Hematopoietic multipotent progenitor cell treated with erythropoietin and hydrocortisone succinate and interleukin-3 and kit ligand, for 8 days (in vitro differentiated cells): ENCODE data around the gene LPAR3.

Source experiments
- DNase-seq: peaks from one replicate; pipeline ENCODE4 v3.0.0-alpha.2; 2015

LPAR3 gene

DNA sequence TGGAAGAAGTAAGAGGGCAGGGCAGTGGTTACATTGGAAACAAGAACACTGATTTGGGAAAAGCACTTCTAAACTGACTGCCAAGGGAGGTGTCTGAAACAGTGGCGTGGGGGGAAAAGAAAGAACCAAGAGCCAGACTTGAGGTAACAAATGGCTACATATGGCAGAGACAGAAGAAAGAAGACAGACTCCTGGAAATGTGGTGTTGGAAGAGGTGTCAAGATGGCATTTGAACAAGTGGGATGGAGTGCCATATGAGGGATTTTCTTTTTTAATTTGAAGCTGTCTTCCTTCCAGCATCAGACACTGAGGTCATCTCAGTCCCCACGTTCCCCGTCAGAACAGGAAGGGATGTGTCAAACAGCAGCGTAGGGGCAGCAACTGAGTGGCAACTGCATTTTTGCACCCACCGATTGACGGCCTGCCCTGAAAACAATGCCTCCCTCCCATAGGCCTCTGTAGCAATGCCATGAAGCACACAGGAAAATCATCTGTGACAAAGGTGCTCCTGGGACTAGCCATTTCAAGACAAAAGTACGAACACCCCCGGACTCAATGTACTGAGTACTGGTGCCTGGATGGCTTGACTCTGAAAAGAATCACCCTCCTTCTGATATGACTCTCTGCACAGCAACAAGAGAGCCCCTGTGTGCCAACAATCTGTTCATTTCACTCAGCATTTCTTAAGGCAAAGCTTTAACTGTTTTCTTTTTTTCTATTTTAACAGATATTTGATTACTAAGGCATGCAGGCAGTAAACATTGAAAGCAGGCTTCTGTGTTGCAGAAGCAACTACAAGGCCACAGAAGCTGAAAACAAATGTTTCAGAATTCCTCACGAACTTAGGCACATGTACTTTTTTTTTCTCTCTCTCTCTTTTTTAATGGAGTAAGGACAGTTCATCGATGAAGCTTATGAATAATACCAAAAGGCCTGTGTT is 37.0 kb downstream of the LPAR3 start:
- no peak for DNase-seq

- no peak for DNase-seq
Measured at GRCh38 chr1:84855168-84855567, 37.8 kb downstream of the LPAR3 start.

- DNase-seq = peak; percentile 3
Measured at GRCh38 chr1:84853741-84854721, 39.0 kb downstream of the LPAR3 start.

DNA sequence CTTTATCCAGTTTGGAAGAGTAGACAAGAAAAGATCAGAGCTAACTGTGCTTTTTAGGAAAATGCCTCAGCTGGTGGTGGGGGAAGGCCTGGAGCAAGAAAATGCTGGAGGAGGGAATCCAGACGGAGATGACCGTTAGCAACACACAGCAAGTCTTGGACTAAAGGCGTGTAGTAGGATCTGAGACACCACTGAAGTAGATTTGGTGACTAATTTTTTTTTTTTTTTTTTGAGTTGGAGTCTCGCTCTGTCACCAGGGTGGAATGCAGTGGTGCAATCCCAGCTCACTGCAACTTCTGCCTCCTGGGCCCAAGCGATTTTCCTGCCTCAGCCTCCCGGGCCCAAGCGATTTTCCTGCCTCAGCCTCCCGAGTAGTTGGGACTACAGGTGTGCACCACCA is 41.2 kb downstream of the LPAR3 start:
- no peak for DNase-seq

DNA sequence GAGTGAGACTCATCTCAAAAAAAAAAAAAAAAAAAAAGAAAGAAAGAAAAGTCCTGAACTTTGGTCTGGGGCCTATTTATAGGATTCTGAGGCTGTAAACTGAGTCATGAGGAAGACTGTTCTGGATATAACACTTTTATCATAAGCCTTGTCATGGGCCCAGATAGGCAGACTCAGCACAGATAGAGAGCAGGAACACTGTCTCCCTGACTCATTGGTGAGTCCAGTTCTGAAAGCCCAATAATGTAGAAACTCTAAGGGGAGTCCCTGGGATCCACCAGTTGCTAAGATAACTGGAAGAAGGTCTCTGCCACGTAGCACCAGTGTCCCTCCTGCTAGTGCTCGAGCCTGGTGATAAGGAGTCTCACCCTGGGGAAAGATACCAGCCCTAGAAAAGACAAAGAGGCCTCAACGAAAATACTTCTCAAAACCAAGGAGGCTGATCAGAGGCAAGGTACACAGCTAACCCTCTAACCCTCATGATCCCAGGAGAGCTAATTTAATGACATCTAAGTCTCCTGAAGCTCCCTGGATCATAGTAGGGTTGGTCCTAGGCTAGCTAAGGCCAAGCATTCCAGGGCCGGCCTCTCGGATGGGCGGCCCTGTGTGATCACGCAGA is 43.5 kb downstream of the LPAR3 start:
- no peak for DNase-seq

GRCh38 chr1:84847253-84848250 is 45.5 kb downstream of the LPAR3 start:
- peak; percentile 53 for DNase-seq

GRCh38 chr1:84846387-84846786 is 46.6 kb downstream of the LPAR3 start:
- DNase-seq = no peak

GRCh38 chr1:84845357-84845756 is 47.6 kb downstream of the LPAR3 start:
- no peak for DNase-seq

DNA sequence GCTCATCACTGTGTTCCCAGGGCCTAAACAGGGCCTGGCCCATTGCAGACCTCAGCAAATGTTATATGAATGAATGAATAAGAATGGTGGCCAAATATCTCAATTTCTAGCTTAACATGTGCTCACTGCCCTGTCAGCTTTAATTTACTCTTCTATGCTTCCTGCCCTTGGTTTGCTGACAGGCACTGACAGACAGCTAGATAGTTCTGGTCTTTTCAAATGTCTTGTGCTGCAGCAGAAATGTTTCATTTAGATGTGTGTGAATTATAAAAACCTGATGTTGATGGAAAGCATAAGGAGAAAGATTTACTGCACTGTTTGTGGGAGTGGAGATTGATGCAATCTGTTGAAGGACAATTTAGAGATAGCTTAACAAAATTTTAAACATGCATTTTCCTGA is 48.9 kb downstream of the LPAR3 start:
- DNase-seq = no peak

DNA sequence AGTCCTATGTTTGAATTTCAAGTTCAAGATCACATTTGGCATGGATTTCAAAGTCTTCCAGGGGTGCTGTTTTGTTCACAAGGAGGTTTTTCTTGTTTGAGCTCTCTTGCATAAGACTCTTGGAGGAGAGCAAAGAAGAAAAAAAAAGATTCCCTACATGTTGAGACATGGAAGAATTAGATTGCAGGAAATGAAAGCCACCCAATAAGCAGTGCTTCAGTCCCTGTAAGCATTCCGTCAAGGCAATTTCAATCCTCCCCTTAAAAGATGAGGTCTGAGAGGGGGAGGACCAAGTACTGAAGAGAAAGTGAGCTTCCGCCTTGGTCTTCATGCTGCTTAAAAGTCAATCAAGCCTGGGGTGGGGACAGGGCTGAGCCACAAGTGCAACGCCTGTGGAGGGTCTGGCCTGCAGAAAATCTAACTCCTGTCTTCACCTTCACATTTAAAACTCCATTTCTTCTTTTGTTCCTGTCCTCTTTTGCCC is 50.2 kb downstream of the LPAR3 start:
- DNase-seq = no peak

DNA sequence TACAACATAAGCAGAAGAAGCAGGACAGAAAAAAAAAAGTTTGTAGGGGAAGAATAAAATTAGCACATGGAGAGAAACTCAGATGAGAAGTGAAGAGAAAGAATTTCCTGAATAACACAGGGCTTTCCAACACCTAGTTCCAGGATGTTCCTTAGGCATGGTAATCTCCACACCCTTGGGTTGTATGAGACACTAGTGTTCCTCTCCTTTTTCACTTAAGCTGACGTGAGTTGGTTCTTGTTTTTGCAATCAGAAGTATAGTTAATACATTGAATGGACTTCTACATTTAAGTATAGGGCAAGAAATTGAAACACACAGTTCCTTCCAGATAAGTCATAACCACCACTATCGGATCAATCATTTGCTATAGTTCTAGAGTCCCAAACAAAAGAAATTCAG is 51.0 kb downstream of the LPAR3 start:
- no peak for DNase-seq

GRCh38 chr1:84840346-84840745 is 52.7 kb downstream of the LPAR3 start:
- no peak for DNase-seq

GRCh38 chr1:84839544-84839943 is 53.5 kb downstream of the LPAR3 start:
- no peak for DNase-seq

DNA sequence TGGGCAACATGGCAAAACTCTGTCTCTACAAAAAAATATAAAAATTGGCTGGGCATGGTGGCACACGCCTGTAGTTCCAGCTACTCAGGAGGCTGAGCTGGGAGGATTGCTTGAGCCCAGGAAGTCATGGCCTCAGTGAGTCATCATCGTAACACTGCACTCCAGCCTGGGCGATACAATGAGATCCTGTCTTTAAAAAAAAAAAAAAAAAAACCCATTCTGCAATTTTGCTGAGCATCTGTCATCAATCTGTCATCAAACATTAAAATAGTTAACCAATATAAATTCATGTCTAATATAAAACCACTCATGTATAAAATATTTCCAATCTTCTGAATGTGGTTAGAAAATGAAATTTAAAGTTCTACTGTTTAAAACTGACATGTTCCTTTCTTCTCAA is 56.9 kb downstream of the LPAR3 start:
- no peak for DNase-seq

DNA sequence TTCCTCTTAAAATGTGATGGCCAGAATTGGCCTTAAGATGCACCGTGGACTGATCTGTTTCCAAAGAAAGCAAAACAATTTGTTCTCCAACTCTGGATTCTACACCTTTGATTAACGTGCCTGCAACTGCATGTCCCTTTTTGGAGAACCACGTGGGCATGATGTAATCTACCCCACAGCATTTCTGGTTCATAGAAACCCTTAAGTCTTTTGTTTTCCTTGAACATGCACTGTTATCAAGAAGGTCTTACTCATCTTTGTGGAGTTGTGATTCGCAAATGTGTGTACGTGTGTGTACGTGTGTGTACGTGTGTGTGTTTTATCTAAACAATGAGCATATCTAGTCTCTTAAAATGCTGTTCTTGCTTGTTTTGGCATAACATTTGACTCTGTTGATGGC is 57.8 kb downstream of the LPAR3 start:
- DNase-seq = no peak

GRCh38 chr1:84834419-84835064 is 58.5 kb downstream of the LPAR3 start:
- DNase-seq = no peak

GRCh38 chr1:84833194-84833593 is 59.8 kb downstream of the LPAR3 start:
- DNase-seq = no peak

- no peak for DNase-seq
Measured at GRCh38 chr1:84830136-84830535, 62.9 kb downstream of the LPAR3 start.

- DNase-seq = no peak
Measured at GRCh38 chr1:84827976-84828375, 65.0 kb downstream of the LPAR3 start.

GRCh38 chr1:84827555-84827954 is 65.5 kb downstream of the LPAR3 start:
- DNase-seq = no peak

GRCh38 chr1:84825161-84825560 is 67.8 kb downstream of the LPAR3 start:
- no peak for DNase-seq
